Mesenteric fat pad (tissue), 1 donor: ENCODE data around the gene MEGF8. TPM values are rescaled to one million over a fixed set of nuclear protein-coding genes. Genes with fewer than 3 reads are reported as not detected.
A peak's percentile ranks its signal among the peaks of the same experiment; 100 is the strongest.

Experiments used
- DNase-seq: peaks from one replicate; pipeline ENCODE4 v3.0.0-alpha.2; 2020; ENCODE audit warnings: low spot score
- long read RNA-seq: library from polyadenylated mRNA; unstranded; transcript quantifications from one replicate; pipeline ENCODE4 v2.0.0, GENCODE V29; 2020
- total RNA-seq: library from RNA; stranded (reverse); fragmentation: NEBNext Ultra II Directional; extraction: Animal tissue kit (Norgen Biotek cat#: 25700); gene quantifications from one replicate; pipeline ENCODE4 v1.2.1, GENCODE V29; 2021
- donor health status: DM: yes; HTN: yes; CAD: no.

Gene MEGF8, protein sequence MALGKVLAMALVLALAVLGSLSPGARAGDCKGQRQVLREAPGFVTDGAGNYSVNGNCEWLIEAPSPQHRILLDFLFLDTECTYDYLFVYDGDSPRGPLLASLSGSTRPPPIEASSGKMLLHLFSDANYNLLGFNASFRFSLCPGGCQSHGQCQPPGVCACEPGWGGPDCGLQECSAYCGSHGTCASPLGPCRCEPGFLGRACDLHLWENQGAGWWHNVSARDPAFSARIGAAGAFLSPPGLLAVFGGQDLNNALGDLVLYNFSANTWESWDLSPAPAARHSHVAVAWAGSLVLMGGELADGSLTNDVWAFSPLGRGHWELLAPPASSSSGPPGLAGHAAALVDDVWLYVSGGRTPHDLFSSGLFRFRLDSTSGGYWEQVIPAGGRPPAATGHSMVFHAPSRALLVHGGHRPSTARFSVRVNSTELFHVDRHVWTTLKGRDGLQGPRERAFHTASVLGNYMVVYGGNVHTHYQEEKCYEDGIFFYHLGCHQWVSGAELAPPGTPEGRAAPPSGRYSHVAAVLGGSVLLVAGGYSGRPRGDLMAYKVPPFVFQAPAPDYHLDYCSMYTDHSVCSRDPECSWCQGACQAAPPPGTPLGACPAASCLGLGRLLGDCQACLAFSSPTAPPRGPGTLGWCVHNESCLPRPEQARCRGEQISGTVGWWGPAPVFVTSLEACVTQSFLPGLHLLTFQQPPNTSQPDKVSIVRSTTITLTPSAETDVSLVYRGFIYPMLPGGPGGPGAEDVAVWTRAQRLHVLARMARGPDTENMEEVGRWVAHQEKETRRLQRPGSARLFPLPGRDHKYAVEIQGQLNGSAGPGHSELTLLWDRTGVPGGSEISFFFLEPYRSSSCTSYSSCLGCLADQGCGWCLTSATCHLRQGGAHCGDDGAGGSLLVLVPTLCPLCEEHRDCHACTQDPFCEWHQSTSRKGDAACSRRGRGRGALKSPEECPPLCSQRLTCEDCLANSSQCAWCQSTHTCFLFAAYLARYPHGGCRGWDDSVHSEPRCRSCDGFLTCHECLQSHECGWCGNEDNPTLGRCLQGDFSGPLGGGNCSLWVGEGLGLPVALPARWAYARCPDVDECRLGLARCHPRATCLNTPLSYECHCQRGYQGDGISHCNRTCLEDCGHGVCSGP (N-terminal part only)
- total RNA-seq: 25.8 TPM
- long read RNA-seq, partial matches to known transcripts: 7 of 28 reads
- long read RNA-seq, other reads (novel, unspliced or antisense): 21 of 28 reads

DNA sequence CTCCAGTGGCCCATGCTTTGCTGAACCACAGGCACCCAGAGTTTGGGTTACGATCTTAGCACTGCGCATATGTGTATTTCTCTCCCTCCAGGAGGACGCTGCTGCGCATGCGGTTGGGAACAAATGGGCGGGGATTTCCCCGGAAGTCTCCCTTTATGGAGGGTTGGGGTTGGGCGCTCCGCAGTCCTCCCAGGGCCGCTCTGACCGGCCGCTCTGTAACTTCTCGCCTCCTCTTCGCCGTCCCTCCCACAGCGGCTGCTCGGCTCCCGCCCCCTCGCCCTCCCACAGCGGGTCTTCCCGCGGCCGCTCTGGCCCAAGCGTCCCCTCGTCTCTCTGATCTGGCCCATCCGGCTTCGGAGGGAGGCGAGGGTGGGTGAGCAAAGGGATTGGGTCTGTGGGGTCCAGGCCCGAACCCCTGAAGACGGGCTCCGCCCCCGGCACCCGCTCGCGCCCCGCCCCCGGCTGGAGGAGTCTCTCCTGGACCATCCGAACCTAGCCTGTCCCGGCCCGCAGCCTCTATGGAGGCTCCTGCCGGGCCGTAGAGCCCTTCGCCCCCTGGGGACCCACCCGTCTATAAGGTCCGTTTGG lies at the start of gene MEGF8:
Gene MEGF8 (plus strand): TSS at position 328 of the 588 bp plus-strand sequence. CDS start 609 bp downstream, outside the sequence.
- peak; percentile 98 for DNase-seq

DNA sequence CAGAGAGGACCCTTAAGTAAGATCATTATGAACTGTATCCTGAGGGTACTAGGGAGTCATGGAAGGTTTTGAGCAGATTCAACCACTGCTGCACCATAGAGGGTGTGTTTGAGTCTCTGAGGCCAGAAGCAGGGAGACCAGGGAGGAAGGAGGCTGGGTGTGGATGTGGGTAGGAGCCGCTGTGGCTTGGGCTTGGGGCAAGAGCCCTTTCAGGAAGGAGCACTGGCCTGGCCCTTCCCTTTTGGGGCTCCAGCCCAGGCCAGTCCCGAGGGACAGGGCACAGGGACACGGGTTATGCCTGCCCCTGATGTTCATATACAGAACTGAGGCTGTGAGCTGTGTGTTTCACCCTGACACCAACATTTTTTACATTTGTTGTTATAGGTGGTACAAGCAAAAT lies 49.2 kb upstream of the MEGF8 start:
- DNase-seq: no peak

DNA sequence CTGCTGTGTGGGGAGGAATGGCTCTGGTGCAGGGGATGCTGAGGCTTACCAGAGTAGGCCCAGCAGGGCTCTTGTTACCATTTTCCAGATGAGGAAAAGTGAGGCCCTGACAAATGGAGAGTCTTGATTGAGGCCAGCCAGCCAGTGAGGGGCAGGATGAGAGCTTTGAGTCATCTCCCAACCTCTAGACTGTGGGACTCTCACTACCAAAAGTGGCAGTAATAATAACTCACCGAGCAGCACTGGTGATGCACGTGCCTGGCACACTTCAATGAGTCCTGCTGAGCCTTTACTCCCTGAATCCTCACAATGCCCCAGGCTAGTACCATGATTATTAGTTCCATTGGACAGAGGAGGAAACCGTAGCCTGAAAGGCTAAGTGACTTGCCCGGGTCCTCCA lies 48.6 kb upstream of the MEGF8 start:
- no peak for DNase-seq

DNA sequence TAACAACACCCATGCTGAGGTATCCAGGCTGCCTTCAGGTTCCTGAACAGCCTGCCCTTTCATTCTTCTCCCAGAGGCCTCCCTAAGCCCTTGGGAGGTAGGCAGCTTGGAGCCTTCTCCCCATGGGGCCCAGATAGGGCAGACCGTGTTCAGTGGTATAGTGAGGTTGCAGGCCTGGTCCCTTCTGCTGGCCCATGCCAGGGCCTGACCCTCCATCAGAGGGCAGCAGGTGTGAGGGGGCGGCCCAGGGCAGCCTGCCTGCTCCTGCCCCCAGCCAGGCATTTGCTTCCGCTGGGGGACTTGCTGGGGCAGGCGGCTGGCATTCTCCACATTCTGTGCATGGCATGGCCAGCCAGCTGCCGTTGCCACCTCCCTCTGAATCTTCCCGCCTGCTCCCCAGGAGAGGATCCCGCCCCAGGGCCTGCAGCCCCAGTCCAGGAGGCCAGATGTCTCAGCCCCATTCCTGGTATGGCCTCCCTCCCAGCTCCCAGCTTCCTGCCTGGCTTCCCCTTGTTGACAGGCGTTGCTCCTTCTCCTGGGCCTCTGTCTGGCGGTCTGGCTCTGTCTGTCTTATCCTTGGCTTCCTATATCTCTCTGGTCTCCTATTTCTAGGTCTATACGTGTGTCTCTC lies 47.5 kb upstream of the MEGF8 start:
- DNase-seq: no peak

DNA sequence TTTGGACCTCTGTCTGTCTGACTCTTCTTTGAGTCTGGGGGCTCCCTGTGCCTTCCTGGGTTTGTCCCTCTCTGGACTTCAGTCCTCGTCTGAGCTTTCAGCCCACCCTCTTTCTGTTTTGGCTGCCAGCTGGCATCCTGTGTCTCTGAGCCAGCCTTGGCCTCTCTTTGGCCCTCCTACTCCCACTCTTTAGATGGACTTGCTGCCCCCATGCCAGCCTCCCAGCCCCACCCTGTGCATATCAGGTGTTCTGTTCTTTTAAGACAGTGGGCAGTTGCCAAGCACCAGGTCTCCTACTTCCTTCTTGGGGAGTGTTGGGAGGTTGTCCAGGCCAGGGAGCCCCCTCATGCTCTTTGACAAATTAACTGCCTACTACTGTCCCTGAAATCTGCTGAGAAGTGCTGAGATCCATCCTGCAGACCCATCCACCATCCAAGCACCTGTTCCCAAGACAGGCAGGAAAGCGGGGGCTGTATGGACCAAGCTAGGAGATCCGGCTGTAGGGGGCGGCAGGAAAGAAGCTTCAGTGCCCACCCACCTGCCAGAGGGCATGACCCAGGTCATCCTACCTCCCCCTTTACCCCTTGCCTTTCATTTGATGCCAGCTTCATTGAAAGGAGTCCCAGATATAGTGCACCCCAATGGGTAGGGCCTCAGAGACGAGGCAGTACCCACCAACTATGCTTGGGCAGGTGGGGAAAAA lies 46.8 kb upstream of the MEGF8 start:
- no peak for DNase-seq

DNA sequence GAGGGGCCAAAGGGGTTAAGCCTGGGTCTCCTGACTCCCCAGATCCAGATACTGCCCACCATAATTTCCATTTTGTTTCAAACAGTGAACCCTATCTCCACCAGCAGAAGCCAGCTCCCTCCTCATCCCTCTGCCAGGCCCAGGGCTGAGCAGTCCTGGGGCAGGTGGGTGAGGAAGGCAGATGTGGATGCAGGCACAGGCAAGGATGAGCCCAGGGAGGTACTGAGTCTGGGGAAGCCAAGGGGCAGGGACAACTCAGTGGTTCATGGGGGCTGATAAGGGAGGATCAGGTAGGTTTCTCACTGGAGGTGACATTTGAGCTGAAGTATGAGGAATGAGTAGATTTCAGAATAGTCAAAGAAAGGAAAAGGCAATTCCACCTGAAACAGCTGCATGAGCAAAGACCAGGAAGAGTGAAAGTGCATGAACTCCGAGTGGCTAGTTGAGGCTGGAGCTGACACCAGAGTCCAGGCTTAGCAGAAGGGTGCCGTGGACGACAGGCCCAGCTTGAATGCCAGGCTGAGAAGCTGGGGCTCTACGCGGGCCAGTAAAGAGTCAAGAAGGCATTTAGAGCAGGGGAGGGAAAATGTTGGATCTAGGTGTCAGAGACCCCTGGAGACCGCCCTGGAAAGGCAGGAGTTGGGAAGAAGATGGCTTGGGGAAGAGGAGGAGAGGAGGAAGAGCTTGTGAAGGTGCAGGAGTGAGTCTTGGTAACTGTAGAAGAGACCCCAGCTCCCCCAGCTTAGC lies 46.1 kb upstream of the MEGF8 start:
- DNase-seq: no peak

DNA sequence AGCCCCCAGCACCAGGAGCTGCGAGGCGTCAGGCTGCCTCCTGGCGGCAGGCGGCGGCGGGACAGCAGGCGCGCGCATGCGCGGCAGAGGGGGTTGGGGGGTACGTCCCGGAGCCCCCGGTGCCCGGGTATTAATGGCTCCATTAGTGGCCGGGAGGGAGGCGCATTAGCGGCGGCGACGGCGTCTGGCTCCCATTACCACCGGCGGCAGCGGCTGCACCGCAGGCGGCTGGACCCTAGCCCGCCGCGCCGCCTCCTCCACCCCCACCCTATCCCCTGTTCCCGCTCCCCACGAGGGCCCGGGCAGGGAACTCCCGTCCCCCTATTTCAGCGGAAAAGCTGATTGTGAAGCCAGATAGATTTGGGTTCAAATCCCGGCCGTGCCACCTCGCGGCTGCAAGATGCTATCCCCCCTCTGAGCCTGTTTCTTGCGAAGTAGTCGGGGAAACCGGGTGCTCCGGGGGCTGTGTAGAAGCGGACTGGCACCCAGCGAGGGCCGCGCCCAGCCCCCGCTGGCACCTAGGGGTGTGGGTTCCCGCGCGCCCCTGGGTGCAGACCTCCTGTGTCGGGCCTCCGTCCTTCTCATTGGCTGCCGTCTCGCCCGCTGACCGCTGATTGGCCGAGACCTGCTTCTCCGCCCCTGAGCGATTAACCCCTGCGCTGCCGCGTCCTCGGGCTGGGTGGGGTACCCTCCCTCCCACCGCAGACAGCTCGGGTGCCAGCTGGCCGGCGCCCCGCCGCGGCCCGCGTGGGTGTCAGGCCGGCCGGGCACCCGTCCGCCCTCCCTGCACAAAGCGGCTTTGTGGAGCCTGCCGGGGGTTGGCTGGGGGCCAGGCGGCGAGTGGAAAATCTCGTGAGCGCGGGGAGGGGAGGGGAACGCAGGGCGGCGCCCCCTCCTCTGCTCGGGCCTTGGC lies 45.3 kb upstream of the MEGF8 start:
- peak; percentile 98 for DNase-seq

DNA sequence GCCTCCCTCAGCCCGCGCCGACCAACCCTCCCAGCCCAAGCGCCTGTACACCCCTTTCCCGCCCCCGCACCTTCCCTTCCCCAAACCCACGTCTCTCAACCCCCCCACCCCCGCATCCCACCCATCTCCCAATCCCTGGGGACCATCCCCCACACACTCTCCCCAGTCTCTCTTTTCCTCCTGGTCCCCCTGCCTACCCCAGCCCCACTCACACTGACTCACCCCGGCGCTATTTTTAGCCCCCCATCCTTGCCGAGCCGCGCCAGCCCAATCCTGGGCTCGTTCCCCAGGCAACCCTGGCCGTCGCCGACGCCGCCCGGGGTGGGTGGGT lies 44.7 kb upstream of the MEGF8 start:
- DNase-seq: no peak

DNA sequence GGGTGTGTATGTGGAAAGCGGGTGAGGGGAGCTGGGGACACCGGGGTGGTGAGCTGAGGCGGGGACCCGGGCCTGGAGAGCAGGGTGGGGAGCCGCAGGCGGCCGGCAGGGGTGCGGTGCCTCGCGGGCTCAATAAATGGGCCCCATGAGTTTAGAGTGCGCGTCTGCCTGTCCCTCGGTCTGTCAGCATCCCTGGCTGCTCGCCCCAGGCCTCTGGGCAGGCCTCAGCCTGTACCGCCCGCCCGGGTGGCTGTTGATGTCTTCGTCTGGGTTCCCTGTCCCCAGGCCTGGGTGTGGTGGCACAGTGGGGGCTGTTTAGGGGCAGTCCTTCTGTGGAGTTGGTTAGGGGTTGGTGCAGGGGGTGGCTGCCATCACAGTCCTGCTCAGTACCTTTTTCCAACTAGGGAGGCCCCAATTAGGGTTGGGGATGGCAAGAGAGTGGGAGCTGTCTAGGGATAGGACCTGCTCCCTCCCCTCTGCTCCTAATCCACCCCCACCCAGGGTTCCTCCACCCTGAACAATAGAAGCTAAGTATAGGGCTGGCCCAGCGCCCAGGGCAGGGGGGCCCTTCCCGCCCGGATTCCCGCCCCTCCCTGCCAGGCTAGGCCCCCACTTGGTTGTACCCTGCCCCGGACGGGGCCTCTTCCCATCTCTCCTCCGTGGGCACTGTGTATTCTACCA lies 44.1 kb upstream of the MEGF8 start:
- peak; percentile 92 for DNase-seq

DNA sequence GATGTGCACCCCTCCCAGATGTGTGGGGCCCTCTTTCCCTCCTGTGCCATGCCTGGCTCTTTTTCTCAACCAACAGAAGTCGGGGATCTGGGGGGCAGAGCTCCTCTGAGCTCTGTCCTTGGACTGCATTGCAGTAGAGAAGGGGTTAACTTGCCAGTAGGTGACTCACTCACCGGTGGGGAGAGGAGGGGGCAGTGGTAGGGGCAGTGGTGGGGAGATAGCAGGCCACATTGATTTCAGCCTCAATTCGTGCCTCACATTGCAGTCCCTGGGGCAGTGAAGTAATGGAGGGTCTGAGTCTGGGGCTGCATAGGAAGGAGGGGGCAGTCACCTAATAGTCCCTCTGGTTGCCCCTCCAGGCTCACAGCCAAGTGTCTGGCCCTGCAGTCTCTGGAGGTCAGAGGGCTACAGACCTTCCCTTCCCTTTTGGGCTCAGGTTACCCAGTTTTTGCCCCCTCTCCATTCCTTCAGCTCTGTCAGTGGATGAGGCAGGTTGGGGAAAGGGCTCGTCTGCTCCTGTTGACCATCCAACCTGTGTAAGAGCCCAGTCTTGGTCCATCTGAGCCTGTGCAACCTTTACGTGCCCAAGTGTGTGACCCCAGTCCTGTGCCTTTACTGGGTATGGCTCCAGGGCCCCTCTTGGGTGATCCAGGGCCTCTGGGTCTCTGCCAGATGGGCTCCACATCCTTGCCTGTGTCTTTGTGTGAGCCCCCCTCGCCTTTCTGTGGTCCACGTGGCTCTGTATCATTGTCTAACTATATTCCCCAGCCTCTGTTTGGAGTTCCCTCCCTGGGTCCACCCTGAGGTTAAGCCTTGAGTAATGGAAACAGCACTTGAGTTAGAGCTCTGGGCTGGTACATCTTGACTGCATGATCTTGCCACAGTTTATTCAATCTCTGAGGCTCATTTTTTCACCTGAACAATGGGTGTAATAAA lies 43.3 kb upstream of the MEGF8 start:
- no peak for DNase-seq

DNA sequence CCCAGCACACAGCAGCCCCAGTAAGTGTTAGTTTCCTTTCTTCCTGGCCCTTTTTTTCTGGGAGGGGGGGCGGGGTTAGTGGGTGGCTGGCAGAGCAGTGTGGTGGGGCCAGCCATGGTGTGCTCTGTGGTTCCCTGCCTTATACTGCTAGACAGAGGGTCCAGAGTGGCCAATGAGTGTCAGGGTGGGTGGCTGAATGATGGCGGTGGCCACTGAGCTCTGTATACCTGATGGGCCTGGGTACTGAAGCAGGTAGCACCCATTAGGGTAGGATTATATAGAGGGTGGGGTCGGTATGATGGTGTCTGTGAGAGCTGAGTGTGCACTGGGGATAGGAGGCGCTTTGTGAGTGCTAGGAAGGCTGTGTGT lies 42.6 kb upstream of the MEGF8 start:
- DNase-seq: no peak

DNA sequence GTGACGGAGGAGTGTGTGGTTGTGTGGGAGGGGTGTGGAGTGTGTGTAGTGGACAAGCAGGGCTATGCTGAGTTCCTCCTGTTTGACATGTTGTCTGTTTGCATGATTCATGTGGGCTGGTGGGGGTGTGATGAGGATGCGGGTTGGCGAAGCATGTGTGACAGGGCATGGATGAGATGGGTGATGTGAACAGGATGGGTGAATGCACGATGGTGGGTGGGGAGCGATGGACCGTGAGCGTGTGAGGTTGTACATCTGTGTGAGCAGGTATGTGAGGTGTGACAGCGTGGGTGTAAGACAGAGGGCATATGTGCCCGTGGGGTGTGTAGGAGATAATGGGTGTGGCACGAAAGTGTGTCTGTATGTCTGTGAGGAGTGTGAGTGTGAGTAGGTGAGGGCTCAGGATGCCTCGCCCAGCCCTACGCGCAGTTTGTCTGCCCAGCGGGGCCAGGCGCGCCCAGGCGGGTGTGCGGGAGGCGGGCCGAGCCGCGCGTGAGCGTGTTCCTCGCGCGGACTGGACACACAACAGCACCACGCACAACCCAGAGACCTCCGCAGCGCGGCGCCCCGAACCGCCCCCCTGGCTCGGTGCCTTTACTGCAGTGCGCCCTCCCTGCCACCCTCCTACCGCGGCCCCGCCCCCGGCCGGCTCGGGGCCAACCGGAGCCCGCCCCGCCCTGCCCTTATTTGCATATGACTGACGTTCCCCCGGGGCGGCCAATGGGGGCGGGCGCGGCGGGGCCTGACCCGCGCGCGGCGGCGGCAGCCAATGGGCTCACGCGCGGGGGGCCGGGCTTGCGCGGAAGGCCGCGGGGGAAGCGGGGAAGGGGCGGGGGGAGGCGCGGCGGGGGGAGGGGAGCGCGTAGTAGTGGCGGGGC lies 42.0 kb upstream of the MEGF8 start:
- DNase-seq: peak; percentile 98

DNA sequence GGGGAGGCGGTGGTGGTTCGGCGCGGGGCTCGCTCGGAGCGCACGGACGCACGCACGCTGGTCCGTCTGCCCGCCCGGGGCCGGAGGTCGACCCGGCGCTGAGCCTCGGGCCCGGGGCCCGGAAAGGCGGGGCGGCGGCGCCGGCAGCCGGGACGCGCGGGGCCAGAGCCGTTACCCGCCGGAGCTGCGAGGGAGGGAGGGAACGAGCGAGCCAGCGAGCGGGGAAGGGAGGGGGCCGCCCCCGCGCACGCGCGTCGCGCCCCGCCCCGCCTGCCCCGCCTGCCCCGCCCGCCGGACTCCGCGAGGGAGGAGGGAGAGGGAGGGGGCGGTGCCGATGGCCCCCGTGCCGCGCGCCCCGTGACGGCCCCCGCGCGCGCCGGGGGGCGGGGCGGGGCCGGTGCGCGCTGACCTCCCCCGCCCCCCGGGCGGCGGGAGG lies 41.4 kb upstream of the MEGF8 start:
- DNase-seq: peak; percentile 94

DNA sequence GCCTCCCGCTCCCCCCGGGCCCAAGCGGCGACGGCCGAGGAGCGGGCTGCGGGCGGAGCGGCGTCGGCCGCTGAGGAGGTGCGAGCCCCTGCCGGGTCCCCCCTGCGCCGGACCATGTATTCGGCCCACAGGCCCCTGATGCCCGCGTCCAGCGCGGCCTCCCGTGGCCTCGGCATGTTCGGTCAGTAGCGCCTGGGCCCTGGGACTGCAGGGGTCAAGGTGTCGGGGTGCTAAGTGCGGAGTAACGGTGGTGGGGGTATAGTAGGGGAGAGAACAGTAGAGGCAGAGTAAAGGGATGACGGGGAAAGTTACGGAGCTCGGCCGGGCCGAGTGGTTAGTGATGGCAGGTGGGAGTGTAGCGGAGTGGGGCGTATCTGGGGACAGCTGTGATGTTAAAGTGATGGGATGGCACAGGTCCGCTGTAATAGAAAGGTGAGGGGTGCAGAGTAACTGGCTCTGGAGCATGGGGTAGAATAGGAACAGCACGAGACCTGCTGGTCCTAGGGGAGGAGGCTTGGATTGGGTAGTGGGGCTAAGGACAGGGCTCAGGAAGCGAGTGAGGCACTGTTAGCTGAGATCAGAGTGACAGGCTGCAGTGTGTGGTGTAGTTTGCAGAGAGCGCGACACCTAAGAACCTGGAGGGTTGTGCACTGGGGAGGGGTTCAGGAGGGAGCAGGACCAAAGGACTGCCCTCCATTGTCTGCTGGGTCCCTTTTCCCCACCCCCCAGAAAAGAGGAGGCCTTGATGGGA lies 40.7 kb upstream of the MEGF8 start:
- DNase-seq: no peak

DNA sequence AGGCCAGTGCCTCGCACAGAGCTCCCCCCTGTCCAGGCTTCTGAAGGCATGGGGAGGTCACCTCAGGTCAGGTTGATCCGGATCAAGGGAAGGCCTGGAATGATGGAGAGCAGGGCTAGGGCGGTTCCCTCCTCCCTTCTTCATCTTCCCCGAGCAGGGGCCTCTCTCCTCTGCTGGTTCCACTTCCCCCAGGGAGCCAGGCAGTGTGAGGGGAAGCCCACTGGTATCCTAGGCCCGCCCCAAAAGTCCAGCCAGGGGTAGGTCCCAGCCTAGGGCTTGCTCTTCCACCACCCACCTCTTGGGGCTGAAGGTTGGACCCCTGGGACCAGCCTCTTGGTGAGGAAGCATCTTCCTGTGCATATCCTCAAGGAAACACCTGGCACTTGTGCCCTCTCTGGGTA lies 39.9 kb upstream of the MEGF8 start:
- no peak for DNase-seq
